ENCODE data around the gene NBEA. TPM values are rescaled to one million over a fixed set of nuclear protein-coding genes. Genes with fewer than 3 reads are reported as not detected.
"Not testable (repeated sequence)": the region's sequence is repeated elsewhere in the genome, so short reads cannot be mapped to it uniquely, and the experiment has no call there.

The NBEA gene
- total RNA-seq, 4 donors from 2014 or later = 0.34 to 10.3 (median 2.4) TPM

GRCh38 chr13:35057858-35058257, 115.8 kb downstream of the NBEA start:
- no peaks in the 10 kb centered on the region for H3K27me3 ChIP-seq
- no peaks in the 10 kb centered on the region for H3K4me1 ChIP-seq
- no peak for DNase-seq
- no peaks in the 10 kb centered on the region for H3K9me3 ChIP-seq
- H3K36me3 ChIP-seq = no peaks in the 10 kb centered on the region
- 75 to 85% methylated on average over 6 of the region's 6 CpGs for WGBS, 2 donors
- intact Hi-C loops (cut with DNase I) = no loop called here
- TF ChIP-seq CTCF (IDR thresholded peaks at IDR 0.05) = no peak
- no peak overlapping the region for H3K4me3 ChIP-seq
- no peak overlapping the region for H3K27ac ChIP-seq

GRCh38 chr13:35058585-35058984, 116.5 kb downstream of the NBEA start:
- H3K9me3 ChIP-seq; H3K4me3 ChIP-seq; DNase-seq; H3K36me3 ChIP-seq; H3K4me1 ChIP-seq; H3K27ac ChIP-seq; H3K27me3 ChIP-seq; intact Hi-C loops (cut with DNase I): not testable (repeated sequence)
- 79 to 83% methylated on average over 3 of the region's 3 CpGs for WGBS, 2 donors

- 43 to 52% methylated on average over 2 of the region's 2 CpGs for whole genome bisulfite sequencing, 2 donors
- TF ChIP-seq CTCF (IDR thresholded peaks at IDR 0.05) (no peak), POLR2A (IDR thresholded peaks at IDR 0.05) (no peak)
Measured at GRCh38 chr13:35086667-35087066, 144.6 kb downstream of the NBEA start.

GRCh38 chr13:35092251-35092650, 150.2 kb downstream of the NBEA start:
- Histone ChIP-seq H3K36me3 (no peaks in the 10 kb centered on the region), H3K9me3 (no peaks in the 10 kb centered on the region), H3K27ac (no peak overlapping the region), H3K27me3 (no peaks in the 10 kb centered on the region), H3K4me1 (no peaks in the 10 kb centered on the region), H3K4me3 (no peak overlapping the region)
- no peak for TF ChIP-seq CTCF (IDR thresholded peaks at IDR 0.05)
- TF ChIP-seq POLR2A (IDR thresholded peaks at IDR 0.05) = no peak
- DNase-seq = no peak
- WGBS, 2 donors = 73 to 74% methylated on average over 4 of the region's 4 CpGs
- intact Hi-C loops (cut with DNase I) = no loop called here

More at GRCh38 chr13:35086667-35087066, 144.6 kb downstream of the NBEA start:
- Histone ChIP-seq H3K9me3 (no peaks in the 10 kb centered on the region), H3K4me3 (no peak overlapping the region), H3K36me3 (no peaks in the 10 kb centered on the region), H3K27me3 (no peaks in the 10 kb centered on the region), H3K27ac (no peak overlapping the region), H3K4me1 (no peaks in the 10 kb centered on the region)
- no peak for DNase-seq
- intact Hi-C loops (cut with DNase I) = no loop called here

GRCh38 chr13:35092751-35093150, 150.7 kb downstream of the NBEA start:
- H3K4me1 ChIP-seq = no peaks in the 10 kb centered on the region
- no peaks in the 10 kb centered on the region for H3K27me3 ChIP-seq
- H3K27ac ChIP-seq = no peak overlapping the region
- no peak overlapping the region for H3K4me3 ChIP-seq
- intact Hi-C loops (cut with DNase I) = no loop called here
- TF ChIP-seq POLR2A (IDR thresholded peaks at IDR 0.05) (no peak), CTCF (IDR thresholded peaks at IDR 0.05) (no peak)
- DNase-seq = no peak
- H3K36me3 ChIP-seq = no peaks in the 10 kb centered on the region
- WGBS, 2 donors = 64 to 66% methylated on average over 2 of the region's 2 CpGs
- no peaks in the 10 kb centered on the region for H3K9me3 ChIP-seq

- no peak for DNase-seq
- Histone ChIP-seq H3K36me3 (no peaks in the 10 kb centered on the region), H3K27me3 (no peaks in the 10 kb centered on the region), H3K4me1 (no peaks in the 10 kb centered on the region), H3K27ac (no peak overlapping the region), H3K4me3 (no peak overlapping the region), H3K9me3 (no peaks in the 10 kb centered on the region)
- TF ChIP-seq CTCF (IDR thresholded peaks at IDR 0.05) = no peak
- TF ChIP-seq POLR2A (IDR thresholded peaks at IDR 0.05) = no peak
- WGBS, 2 donors = 78 to 84% methylated on average over 1 of the region's 1 CpG
- intact Hi-C loops (cut with DNase I) = no loop called here
Measured at GRCh38 chr13:35093356-35093755, 151.3 kb downstream of the NBEA start.

- H3K27me3 ChIP-seq; DNase-seq; H3K27ac ChIP-seq; H3K4me1 ChIP-seq; intact Hi-C loops (cut with DNase I); H3K9me3 ChIP-seq; H3K36me3 ChIP-seq; H3K4me3 ChIP-seq: not testable (repeated sequence)
Measured at GRCh38 chr13:35106771-35107170, 164.7 kb downstream of the NBEA start.
